CD8-positive, alpha-beta memory T cell (primary cell): ENCODE data around the gene DNMT3B. TPM values are rescaled to one million over a fixed set of nuclear protein-coding genes. Genes with fewer than 3 reads are reported as not detected.

Experiments used
- polyA plus RNA-seq: library from polyadenylated mRNA; unstranded; fragments of 300-500 nt; fragmentation: Illumina TruSeq; gene quantifications from one replicate; pipeline ENCODE4 v1.2.3, GENCODE V29; 2021
- total RNA-seq, 2 experiments: library from RNA; stranded (reverse); gene quantifications; one replicate each; pipeline ENCODE4 v1.2.3, GENCODE V29; 2021

Gene DNMT3B
- total and polyA plus RNA-seq, 3 experiments from 2014 or later: 0.22 to 1.4 (median 1.00) TPM

Other genes starting within 250 kb of the DNMT3B start
- gene NOL4L, start 177.1 kb upstream of the DNMT3B start, total RNA-seq: 10 to 100 TPM; 15.8 to 19.8 TPM
- gene NOL4L, start 177.1 kb upstream of the DNMT3B start, polyA plus RNA-seq: 15.4 TPM
- gene C20orf203, start 88.4 kb upstream of the DNMT3B start, total RNA-seq: not detected
- not detected for gene C20orf203, start 88.4 kb upstream of the DNMT3B start, polyA plus RNA-seq
- gene COMMD7, start 18.9 kb upstream of the DNMT3B start, total RNA-seq: 10 to 100 TPM; 33.8 to 35.6 TPM
- gene COMMD7, start 18.9 kb upstream of the DNMT3B start, polyA plus RNA-seq: 105 TPM
- 100 to 1,000 TPM; 154 to 159 TPM for gene MAPRE1, start 57.6 kb downstream of the DNMT3B start, total RNA-seq
- 96.3 TPM for gene MAPRE1, start 57.6 kb downstream of the DNMT3B start, polyA plus RNA-seq
- gene EFCAB8, start 96.5 kb downstream of the DNMT3B start, total RNA-seq: under 1 TPM; 0.35 to 0.69 TPM
- not detected for gene EFCAB8, start 96.5 kb downstream of the DNMT3B start, polyA plus RNA-seq
- not detected for gene SUN5, start 242.0 kb downstream of the DNMT3B start, total RNA-seq
- gene SUN5, start 242.0 kb downstream of the DNMT3B start, polyA plus RNA-seq: not detected
- not detected for gene BPIFB2, start 245.3 kb downstream of the DNMT3B start, total RNA-seq
- not detected for gene BPIFB2, start 245.3 kb downstream of the DNMT3B start, polyA plus RNA-seq